HG02852 (cell line): ENCODE results near the gene SERPINB12.

Experiments
- ATAC-seq: cut with Tn5 transposase; IDR thresholded peaks from one replicate; pipeline ENCODE4 v1.9.1; 2021; ENCODE audit warnings: mild to moderate bottlenecking, moderate library complexity; ENCODE audit not compliant: unreplicated experiment

The SERPINB12 gene

DNA sequence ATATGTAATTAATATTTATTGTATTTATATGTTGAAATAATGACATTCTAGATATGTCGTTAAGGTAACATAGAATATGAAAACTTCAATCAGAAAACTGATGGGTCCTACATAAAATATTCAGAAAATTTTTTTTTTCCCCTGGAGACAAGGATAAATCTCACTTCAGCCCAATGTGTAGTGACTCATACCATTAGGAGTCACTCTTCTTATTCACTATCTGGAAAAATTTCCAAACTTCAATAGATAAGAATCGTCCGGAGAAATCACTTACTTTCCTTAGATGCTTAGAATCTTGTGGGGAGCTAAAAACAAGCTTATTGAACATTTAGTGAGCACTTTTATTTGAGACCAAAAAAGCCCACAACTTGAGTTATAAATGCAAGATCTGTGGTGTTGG is 49.6 kb downstream of the SERPINB12 start:
- no peak for ATAC-seq

DNA sequence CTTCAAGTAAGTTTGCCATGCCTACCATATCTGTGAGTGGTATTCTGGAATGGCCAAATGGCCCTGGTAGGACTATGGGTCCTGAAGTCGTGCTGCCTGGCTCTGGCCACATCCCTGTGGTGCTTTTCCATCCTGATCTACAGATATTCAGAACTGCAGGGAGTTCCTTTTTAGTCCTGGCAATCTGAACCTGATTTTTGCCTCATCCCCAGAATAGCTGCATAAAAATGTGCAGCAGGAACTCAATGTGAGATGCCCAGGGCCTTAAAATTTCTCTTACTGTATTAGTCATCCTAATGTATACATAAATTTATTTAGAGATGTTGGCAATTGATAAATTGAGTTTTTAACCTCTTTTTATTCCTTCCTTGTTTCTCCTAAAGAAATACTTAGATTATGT is 50.3 kb downstream of the SERPINB12 start:
- ATAC-seq, result no peak

DNA sequence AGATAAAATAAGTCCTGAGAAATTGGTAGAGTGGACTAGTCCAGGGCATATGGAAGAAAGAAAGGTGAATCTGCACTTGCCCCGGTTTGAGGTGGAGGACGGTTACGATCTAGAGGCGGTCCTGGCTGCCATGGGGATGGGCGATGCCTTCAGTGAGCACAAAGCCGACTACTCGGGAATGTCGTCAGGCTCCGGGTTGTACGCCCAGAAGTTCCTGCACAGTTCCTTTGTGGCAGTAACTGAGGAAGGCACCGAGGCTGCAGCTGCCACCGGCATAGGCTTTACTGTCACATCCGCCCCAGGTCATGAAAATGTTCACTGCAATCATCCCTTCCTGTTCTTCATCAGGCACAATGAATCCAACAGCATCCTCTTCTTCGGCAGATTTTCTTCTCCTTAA is 54.8 kb downstream of the SERPINB12 start:
- no peak for ATAC-seq

DNA sequence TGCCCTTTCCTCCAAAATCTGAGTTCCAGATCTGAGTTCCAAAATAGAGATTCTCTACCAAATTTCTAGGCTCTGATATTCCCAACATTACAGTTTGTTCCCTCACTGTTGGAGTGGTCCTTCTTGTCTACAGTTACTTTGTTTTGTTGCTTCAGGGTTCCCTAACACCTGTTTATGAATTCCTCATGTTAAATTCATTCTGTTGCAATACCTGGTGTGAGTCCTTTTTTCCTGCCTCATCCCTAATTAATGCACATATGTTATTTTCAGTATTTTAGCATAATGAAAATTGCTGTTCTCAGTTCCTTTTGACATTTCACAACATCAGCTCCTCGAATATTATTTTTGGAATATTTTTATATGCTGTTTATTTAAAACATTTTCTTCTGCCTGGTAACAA is 61.2 kb downstream of the SERPINB12 start:
- ATAC-seq, result no peak

DNA sequence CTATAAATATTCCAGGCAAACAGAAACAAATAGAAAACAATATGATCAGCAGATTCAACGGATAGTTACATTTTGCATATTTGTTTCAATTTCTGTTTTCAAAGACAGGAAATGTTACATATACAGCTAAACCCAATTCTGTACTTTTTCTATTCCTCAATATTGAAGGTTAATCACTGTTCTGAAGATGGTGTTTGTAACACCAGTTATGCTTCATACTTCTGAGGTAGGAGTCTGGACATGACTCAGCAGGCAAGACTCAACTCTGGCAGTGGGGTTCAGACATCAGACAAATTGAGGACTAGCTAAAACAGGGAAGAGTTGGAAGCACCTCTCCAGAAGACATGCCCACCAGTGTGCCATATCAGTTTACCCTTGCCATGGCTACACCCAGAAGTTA is 61.6 kb downstream of the SERPINB12 start:
- peak; percentile 98 for ATAC-seq

DNA sequence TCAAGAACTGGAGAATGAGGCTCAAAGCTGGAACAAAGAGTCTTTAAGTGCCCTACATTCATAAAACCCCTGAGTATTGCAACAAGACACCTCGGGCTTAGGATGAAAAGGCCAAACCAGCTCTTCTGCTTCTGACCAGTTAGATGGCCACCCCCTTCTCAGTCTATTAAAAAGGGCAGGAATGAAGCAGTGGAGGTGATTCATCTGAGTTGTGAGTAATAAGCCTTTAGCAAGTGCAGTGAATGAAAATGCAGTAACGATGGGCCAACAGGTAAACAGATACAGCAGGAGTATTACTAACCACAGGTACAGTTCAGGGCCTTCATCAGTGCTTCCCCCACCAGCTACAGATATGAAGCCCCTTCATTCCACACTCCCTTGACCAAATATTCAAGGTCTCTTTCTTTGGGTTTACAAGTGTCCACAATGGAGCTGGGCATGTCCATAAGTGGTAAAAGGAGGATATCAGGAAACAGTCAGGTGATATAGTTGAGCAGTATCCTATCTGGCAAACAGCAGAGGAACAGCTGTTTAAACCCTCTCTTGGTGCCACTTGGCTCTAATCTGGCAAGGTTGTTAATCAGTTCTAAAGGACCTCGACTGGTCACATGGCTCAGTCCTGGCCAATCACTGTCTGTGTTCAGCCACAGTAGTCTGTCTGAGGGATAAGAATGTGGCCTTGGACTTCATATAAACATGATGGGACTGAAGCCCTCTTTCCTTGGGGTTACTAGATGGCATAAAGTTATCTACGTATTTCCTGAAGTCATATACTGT is 62.8 kb downstream of the SERPINB12 start:
- no peak for ATAC-seq

DNA sequence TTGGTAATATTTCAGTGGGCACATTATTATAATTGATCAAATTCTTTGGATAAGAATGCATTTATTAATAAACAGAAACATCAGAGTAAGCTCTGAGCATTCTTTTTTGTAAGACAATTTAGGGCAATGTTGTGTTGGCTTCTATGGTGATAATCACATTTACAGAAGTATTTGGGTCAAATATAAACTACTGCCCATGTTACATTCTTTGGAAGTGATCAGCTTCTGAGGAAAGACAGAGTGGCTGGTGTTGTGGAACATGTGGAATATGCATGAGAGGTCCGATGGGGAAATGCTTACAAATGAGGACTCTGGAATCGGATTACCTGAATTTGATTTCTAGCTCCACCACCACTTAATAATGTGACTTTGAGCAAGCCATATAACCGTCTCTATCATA is 64.4 kb downstream of the SERPINB12 start:
- no peak for ATAC-seq

DNA sequence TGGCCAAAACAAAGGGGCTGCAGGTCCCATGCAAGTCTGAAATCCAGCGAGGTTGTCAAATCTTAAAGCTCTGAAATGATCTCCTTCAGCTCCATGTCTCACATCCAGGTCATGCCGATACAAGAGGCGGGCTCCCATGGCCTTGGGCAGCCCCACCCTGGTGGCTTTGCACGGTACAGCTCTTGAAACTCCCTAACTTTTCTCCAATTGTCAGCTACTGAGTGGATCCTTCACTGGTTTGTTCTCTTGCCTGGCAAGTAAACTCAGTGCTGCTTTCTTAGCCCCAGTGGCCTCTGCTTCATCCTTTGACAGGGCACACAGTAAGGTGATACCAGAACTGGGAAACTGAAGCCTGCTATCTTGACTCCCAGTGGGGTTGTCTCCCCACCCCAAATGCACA is 71.3 kb downstream of the SERPINB12 start:
- no peak for ATAC-seq

DNA sequence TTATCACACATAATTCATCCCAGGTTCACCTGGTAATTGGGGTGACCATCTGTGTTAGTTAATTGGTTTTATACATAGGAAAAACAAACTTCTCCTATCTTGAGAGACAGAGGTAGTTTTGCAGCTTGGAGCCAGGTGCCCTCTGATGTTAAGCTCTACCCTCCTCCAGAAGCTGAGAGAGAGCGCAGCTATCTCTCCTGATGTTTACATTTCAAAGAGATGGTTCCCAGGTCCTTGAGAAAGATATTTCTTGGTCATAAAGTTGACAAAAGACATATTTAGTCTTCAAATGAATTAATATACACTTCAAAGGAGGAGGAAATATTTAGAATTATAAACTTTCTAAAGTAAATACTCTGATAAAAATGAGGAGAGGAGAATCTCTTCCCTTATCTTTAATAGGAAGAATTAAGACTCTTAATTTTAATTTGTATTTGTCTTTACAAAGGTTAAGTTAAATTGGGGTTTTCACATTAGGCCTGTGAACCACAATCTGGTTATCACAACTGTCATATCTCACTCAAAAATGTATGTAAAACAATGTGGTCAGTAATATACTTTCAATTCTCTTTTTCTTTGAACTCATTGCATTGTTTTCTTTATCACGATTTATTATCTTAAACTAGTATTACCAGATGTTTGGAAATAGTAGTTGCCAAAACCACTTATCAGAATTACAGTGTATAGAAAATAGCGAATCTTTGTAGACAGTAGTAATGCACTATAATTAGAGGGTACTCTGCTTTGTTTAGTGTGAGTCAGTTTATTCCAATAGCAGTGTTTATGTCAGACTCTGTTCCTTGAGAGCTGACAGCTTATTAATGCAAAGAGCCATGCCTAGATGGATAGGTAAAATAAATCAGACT is 75.1 kb downstream of the SERPINB12 start:
- peak; percentile 84 for ATAC-seq

DNA sequence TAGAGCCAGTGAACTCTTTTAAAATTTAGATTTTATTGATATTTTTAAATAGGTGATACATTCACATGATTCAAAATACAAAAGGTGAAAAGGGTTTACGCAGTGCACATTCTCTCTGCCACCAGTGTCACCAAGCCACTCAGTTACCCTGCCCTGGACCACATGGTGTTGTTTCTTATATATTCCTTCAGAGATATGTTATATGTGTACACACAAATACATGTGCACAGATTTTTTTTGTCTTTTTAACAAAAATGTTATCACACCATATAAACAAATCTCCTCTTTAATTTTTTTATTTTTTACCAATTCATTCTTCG is 75.7 kb downstream of the SERPINB12 start:
- peak; percentile 8 for ATAC-seq
